Endothelial cell of umbilical vein (primary cell): ENCODE results near the gene TCP11.

Experiments used
- MYC ChIP-seq: IDR thresholded peaks from one replicate; pipeline ENCODE4 v1.6.1; 2011; ENCODE audit warnings: mild to moderate bottlenecking, low read depth, low read length
- POLR2A ChIP-seq: IDR thresholded peaks from 2 replicates; pipeline ENCODE4 v1.6.1; 2012; ENCODE audit warnings: low read depth, mild to moderate bottlenecking, control low read depth, low read length

DNA sequence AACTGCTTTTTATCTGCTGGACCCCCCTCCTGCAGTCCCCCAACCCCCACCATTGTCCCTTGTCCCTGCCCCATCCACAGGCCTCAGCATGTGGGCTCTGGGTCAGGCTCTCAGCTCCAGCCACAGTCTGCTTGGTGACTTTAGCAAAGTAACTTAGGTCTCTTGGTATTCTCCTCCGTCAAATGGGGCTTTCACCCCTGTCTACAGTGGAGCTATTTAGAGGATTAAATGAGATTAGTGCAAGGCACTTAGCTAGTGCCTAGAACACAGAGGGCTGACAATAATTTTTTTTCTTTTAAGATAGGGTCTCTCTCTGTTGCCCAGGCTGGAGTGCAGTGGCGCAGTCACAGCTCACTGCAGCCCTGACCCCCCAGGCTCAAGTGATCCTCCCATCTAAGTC lies 71.9 kb downstream of the TCP11 start:
- TF ChIP-seq MYC (no peak), POLR2A (no peak)
